ENCODE measurements around the gene RTBDN.

Gene RTBDN

GRCh38 chr19:12793290-12794195 is 40.8 kb downstream of the RTBDN start:
- no peak for TF ChIP-seq CTCF (IDR thresholded peaks at IDR 0.05; ENCODE audit: control insufficient read depth, extremely low read depth, insufficient read depth)
- peak; percentile 75 for DNase-seq (ENCODE audit: low read depth)
- H3K4me3 ChIP-seq (ENCODE audit: low read depth, low read length) = peak overlapping the region; percentile 86

GRCh38 chr19:12792853-12793289 is 41.5 kb downstream of the RTBDN start:
- TF ChIP-seq CTCF (IDR thresholded peaks at IDR 0.05; ENCODE audit: control insufficient read depth, extremely low read depth, insufficient read depth) = no peak
- peak overlapping the region; percentile 86 for H3K4me3 ChIP-seq (ENCODE audit: low read depth, low read length)
- DNase-seq (ENCODE audit: low read depth) = no peak

- DNase-seq (ENCODE audit: low read depth) = peak; percentile 58
- TF ChIP-seq CTCF (IDR thresholded peaks at IDR 0.05; ENCODE audit: control insufficient read depth, extremely low read depth, insufficient read depth) = no peak
- H3K4me3 ChIP-seq (ENCODE audit: low read depth, low read length) = peak overlapping the region; percentile 86
Measured at GRCh38 chr19:12792051-12792852, 42.1 kb downstream of the RTBDN start.

GRCh38 chr19:12791345-12792050 is 42.9 kb downstream of the RTBDN start, which contains the start of gene JUNB:
JUNB (plus strand) TSS chr19:12791486; CDS start chr19:12791772, 286 bp downstream.
- DNase-seq (ENCODE audit: low read depth) = peak; percentile 87
- no peak for TF ChIP-seq CTCF (IDR thresholded peaks at IDR 0.05; ENCODE audit: control insufficient read depth, extremely low read depth, insufficient read depth)
- H3K4me3 ChIP-seq (ENCODE audit: low read depth, low read length) = peak within 1 kb of the TSS; percentile 86

GRCh38 chr19:12790628-12791344 is 43.6 kb downstream of the RTBDN start:
- peak overlapping the region; percentile 86 for H3K4me3 ChIP-seq (ENCODE audit: low read depth, low read length)
- no peak for DNase-seq (ENCODE audit: low read depth)
- no peak for TF ChIP-seq CTCF (IDR thresholded peaks at IDR 0.05; ENCODE audit: control insufficient read depth, extremely low read depth, insufficient read depth)

Measured in LNCaP clone FGC (cell line).